OCI-LY1 (cell line): Measurements from ENCODE around the gene CACNG3.

Source experiments
- H2AFZ ChIP-seq: fragments of 200-600 bp; sonication (generic), shearing (Covaris generic); 2 replicates; pipeline ENCODE4 v1.6.0; 2014; ENCODE audit warnings: antibody characterized with exemption, mild to moderate bottlenecking, low read length
- H3F3A ChIP-seq: fragments of 200-600 bp; sonication (generic), shearing (Covaris generic); 2 replicates; pipeline ENCODE4 v1.6.0; 2014; ENCODE audit warnings: mild to moderate bottlenecking, antibody characterized with exemption, low read length, moderate library complexity; ENCODE audit not compliant: insufficient read depth
- H3K27ac ChIP-seq: fragments of 200-600 bp; sonication (generic); 2 replicates; pipeline ENCODE4 v1.5.1; 2014; ENCODE audit warnings: low read length, mixed run types, mild to moderate bottlenecking, low read depth; ENCODE audit not compliant: poor library complexity, severe bottlenecking
- H3K27me3 ChIP-seq: fragments of 200-600 bp; sonication (generic); 2 replicates; pipeline ENCODE4 v1.6.0; 2014; ENCODE audit warnings: antibody characterized with exemption, mild to moderate bottlenecking, low read length, moderate library complexity; ENCODE audit not compliant: insufficient read depth
- H3K36me3 ChIP-seq: fragments of 200-600 bp; sonication (generic); 2 replicates; pipeline ENCODE4 v1.6.1; 2014; ENCODE audit warnings: mild to moderate bottlenecking, antibody characterized with exemption, low read length, moderate library complexity, mixed read lengths; ENCODE audit not compliant: insufficient read depth
- H3K4me1 ChIP-seq: fragments of 200-600 bp; sonication (generic); 2 replicates; pipeline ENCODE4 v1.5.1; 2014; ENCODE audit warnings: mild to moderate bottlenecking, low read length, moderate library complexity; ENCODE audit not compliant: insufficient read depth, severe bottlenecking
- H3K4me2 ChIP-seq: fragments of 200-600 bp; sonication (generic), shearing (Covaris generic); 2 replicates; pipeline ENCODE4 v1.6.1; 2014; ENCODE audit warnings: low read length
- H3K4me3 ChIP-seq: fragments of 200-600 bp; sonication (generic); 2 replicates; pipeline ENCODE4 v1.5.1; 2014; ENCODE audit warnings: low read length, low read depth, mild to moderate bottlenecking, mixed read lengths; ENCODE audit not compliant: poor library complexity, severe bottlenecking
- H3K79me2 ChIP-seq: fragments of 200-600 bp; shearing (Covaris generic); 2 replicates; pipeline ENCODE4 v1.6.1; 2016; ENCODE audit warnings: mixed run types, low read length, mixed read lengths; ENCODE audit not compliant: insufficient read depth
- H3K9ac ChIP-seq: fragments of 200-600 bp; sonication (generic), shearing (Covaris generic); 2 replicates; pipeline ENCODE4 v1.6.1; 2014; ENCODE audit warnings: mild to moderate bottlenecking, low read length, mixed read lengths
- H3K9me2 ChIP-seq: fragments of 200-600 bp; sonication (generic), shearing (Covaris generic); 2 replicates; pipeline ENCODE4 v1.6.1; 2014; ENCODE audit warnings: low read depth, mild to moderate bottlenecking, low read length, mixed read lengths
- H3K9me3 ChIP-seq: fragments of 200-600 bp; shearing (Covaris generic); 2 replicates; pipeline ENCODE4 v1.6.1; 2014; ENCODE audit warnings: low read length, mixed read lengths
- H4K20me1 ChIP-seq: fragments of 200-600 bp; sonication (generic), shearing (Covaris generic); 2 replicates; pipeline ENCODE4 v1.6.0; 2016; ENCODE audit warnings: mild to moderate bottlenecking, low read length; ENCODE audit not compliant: insufficient read depth
- EZH2 ChIP-seq: fragments of 200-600 bp; sonication (generic), shearing (Covaris generic); IDR thresholded peaks from 2 replicates; pipeline ENCODE4 v1.8.0; 2017; ENCODE audit warnings: borderline replicate concordance, mixed run types, mild to moderate bottlenecking, antibody characterized with exemption, low read length, moderate library complexity, mixed read lengths
- TF ChIP-seq, protein P1 (sequence below): fragments of 200-600 bp; sonication (generic), shearing (Covaris generic); IDR thresholded peaks from 2 replicates; pipeline ENCODE4 v1.5.1; 2017; ENCODE audit warnings: mild to moderate bottlenecking, antibody characterized with exemption, low read length, moderate library complexity, mixed read lengths

Gene CACNG3

DNA sequence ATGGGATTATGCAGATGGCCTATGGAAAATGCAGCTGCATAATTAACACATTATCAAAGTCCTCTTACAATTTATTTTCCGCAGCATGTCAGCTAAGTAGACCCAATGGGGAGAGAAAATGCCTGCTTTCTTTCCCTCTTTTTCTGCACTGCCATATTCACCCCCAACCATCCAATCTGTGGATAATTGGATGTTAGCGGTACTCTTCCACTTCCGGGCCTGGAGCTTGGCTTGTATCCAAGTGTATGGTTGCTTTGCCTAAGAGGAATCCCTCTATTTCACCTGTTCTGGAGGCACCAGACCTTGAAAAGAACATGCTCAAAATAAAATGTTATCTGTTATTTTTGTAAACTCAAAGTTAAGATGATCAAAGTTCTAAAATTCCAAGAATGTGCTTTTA is 41.1 kb upstream of the CACNG3 start:
- Histone ChIP-seq H3K79me2 (no peaks in the 10 kb centered on the region), H3K27me3 (no peaks in the 10 kb centered on the region), H3K4me1 (no peaks in the 10 kb centered on the region), H3K9ac (no peak overlapping the region), H3K9me2 (no peaks in the 10 kb centered on the region), H3K36me3 (no peaks in the 10 kb centered on the region), H4K20me1 (no peaks in the 10 kb centered on the region), H2AFZ (no peak overlapping the region), H3K9me3 (no peaks in the 10 kb centered on the region), H3K27ac (no peak overlapping the region), H3K4me2 (no peak overlapping the region), H3K4me3 (no peak overlapping the region), H3F3A (no peaks in the 10 kb centered on the region)
- TF ChIP-seq, protein P1, sequence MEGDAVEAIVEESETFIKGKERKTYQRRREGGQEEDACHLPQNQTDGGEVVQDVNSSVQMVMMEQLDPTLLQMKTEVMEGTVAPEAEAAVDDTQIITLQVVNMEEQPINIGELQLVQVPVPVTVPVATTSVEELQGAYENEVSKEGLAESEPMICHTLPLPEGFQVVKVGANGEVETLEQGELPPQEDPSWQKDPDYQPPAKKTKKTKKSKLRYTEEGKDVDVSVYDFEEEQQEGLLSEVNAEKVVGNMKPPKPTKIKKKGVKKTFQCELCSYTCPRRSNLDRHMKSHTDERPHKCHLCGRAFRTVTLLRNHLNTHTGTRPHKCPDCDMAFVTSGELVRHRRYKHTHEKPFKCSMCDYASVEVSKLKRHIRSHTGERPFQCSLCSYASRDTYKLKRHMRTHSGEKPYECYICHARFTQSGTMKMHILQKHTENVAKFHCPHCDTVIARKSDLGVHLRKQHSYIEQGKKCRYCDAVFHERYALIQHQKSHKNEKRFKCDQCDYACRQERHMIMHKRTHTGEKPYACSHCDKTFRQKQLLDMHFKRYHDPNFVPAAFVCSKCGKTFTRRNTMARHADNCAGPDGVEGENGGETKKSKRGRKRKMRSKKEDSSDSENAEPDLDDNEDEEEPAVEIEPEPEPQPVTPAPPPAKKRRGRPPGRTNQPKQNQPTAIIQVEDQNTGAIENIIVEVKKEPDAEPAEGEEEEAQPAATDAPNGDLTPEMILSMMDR: no peak
- TF ChIP-seq EZH2: no peak

GRCh38 chr16:24216961-24217360 is 39.2 kb upstream of the CACNG3 start:
- Histone ChIP-seq H3F3A (no peaks in the 10 kb centered on the region), H3K27me3 (no peaks in the 10 kb centered on the region), H3K4me1 (no peaks in the 10 kb centered on the region), H3K4me2 (no peak overlapping the region), H3K4me3 (no peak overlapping the region), H3K9me2 (no peaks in the 10 kb centered on the region), H3K36me3 (no peaks in the 10 kb centered on the region), H2AFZ (no peak overlapping the region), H4K20me1 (no peaks in the 10 kb centered on the region), H3K9me3 (no peaks in the 10 kb centered on the region), H3K9ac (no peak overlapping the region), H3K27ac (no peak overlapping the region), H3K79me2 (no peaks in the 10 kb centered on the region)
- TF ChIP-seq, protein P1: no peak
- no peak for TF ChIP-seq EZH2

- no peak overlapping the region for H3K27ac ChIP-seq
- no peaks in the 10 kb centered on the region for H3K36me3 ChIP-seq
- no peak overlapping the region for H3K4me2 ChIP-seq
- no peaks in the 10 kb centered on the region for H4K20me1 ChIP-seq
- H3K9ac ChIP-seq: no peak overlapping the region
- no peaks in the 10 kb centered on the region for H3F3A ChIP-seq
- no peaks in the 10 kb centered on the region for H3K4me1 ChIP-seq
- no peaks in the 10 kb centered on the region for H3K79me2 ChIP-seq
- H2AFZ ChIP-seq: no peak overlapping the region
- TF ChIP-seq, protein P1: no peak
- TF ChIP-seq EZH2: no peak
- H3K4me3 ChIP-seq: no peak overlapping the region
- no peaks in the 10 kb centered on the region for H3K9me2 ChIP-seq
- H3K27me3 ChIP-seq: no peaks in the 10 kb centered on the region
- H3K9me3 ChIP-seq: no peaks in the 10 kb centered on the region
Observed at GRCh38 chr16:24217461-24217860, 38.7 kb upstream of the CACNG3 start.
